IPS-18c (cell line): Measurements from ENCODE around the gene SMIM13.

ENCODE experiments used
- H3K4me3 ChIP-seq: 2 replicates; pipeline ENCODE4 v1.7.0; 2013; ENCODE audit warnings: low read depth, mild to moderate bottlenecking, low read length, moderate library complexity; ENCODE audit not compliant: insufficient read depth
- H3K9me3 ChIP-seq: one replicate; pipeline ENCODE4 v1.6.1; 2013; ENCODE audit warnings: mild to moderate bottlenecking, low read length, moderate library complexity; ENCODE audit not compliant: control insufficient read depth, insufficient read depth

Gene SMIM13

DNA sequence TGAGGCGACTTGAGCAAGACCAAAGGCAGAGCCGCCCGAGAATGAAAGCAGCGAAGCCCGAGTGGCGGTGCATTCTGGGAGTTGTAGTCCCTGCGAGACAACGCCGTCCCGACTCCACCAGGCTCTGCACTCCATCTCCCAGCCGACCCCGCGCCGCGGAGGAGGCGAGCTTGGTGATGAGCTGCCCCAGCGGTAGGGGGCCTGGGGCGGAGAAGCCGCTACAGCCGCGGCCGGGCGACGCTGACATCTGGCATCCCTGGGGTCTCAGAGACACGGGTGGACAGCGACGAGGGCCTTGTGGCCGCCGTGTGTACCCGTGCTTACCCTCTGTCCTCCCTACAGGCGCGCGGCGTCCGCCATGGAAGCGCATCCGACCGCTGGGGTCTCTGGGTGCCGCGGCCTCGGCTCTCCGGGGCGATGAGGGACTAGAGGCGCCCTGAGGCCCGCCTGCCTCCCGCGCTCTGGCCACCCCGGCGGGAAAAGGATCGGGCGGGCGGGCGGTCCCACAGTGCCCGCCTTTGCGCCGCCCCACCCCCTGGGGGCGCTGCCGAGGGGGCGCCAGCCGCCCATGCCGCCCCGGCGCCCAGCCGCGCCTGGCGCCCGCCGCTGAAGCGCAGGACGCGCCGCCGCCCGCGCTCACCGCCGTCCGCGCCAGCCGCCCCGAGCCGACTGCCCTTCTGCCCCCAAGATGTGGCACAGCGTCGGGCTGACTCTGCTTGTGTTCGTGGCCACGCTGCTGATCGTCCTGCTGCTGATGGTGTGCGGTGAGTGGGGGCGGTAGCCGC is at the start of gene SMIM13:
SMIM13 (plus strand) TSS at position 209 of the 785 bp plus-strand sequence; CDS start at position 689, 480 bp downstream.
- Histone ChIP-seq H3K4me3 (peak within 1 kb of the TSS; percentile 93), H3K9me3 (no peaks in the 10 kb centered on the region)

DNA sequence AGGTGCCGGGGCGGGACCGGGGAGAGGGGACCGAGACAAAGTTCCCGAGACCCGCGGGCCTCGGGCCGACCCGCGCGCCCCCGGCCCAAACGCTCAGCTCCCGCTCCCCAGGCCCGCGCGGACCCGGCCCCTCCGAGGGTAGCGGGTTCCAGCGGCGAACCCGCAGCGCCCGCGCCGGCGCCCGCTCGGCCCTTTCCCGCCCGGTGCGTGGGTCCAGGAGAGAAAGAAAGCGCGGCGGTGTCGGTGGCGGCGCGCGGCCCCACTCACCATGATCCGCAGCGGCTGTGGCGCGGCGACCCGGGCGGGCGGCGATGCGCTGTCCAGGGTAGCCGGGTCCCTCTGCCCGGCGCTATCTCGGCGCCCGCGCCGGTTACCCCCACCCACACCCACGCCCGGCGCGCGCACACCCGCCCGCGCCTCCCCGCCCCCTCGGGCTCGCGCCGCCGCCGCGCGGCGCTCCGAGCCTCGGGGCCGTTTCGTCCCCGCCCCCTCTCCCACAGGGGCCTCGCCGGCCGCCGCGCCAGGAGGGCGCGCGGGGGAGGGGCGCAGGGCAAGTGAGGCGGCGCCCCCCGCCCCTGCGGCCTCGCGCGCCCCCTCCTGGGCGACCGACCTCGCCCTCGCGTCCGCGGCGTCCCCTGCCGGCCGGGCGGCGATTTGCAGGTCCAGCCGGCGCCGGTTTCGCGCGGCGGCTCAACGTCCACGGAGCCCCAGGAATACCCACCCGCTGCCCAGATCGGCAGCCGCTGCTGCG is 49.5 kb upstream of the SMIM13 start, which contains the start of gene ELOVL2:
ELOVL2 (minus strand) TSS at position 345 of the 751 bp plus-strand sequence; CDS start at position 270, 75 bp downstream.
- Histone ChIP-seq H3K4me3 (peak within 1 kb of the TSS; percentile 60), H3K9me3 (no peaks in the 10 kb centered on the region)

- H3K9me3 ChIP-seq = no peaks in the 10 kb centered on the region
- H3K4me3 ChIP-seq = peak overlapping the region; percentile 52
Measured at GRCh38 chr6:11044712-11045167, 48.9 kb upstream of the SMIM13 start.

GRCh38 chr6:11050731-11051130 is 42.9 kb upstream of the SMIM13 start:
- no peaks in the 10 kb centered on the region for H3K9me3 ChIP-seq
- no peak overlapping the region for H3K4me3 ChIP-seq

GRCh38 chr6:11053307-11053706 is 40.3 kb upstream of the SMIM13 start:
- Histone ChIP-seq H3K9me3 (no peaks in the 10 kb centered on the region), H3K4me3 (no peak overlapping the region)

GRCh38 chr6:11054722-11055121 is 38.9 kb upstream of the SMIM13 start:
- Histone ChIP-seq H3K9me3 (no peaks in the 10 kb centered on the region), H3K4me3 (no peak overlapping the region)

- no peak overlapping the region for H3K4me3 ChIP-seq
- H3K9me3 ChIP-seq = no peaks in the 10 kb centered on the region
Measured at GRCh38 chr6:11055127-11055627, 38.5 kb upstream of the SMIM13 start.

DNA sequence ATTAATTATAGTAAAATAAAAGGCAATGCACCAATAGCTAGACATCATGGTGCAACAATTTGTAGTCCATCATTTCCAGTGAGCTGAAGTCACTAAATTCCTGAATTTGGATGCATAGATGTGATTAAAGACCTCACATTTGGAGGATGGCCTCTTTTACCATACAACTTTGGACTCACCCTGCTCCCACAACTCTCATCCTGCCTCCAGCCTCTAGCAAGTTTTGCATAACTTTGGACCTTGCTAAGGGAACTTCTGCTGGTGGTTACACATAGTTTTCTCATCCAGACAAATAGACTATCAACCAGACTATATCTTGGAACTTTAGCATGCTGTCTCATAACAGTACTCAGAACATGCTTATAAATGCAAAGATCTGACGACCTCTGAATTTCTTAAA is 36.8 kb upstream of the SMIM13 start:
- Histone ChIP-seq H3K4me3 (no peak overlapping the region), H3K9me3 (no peaks in the 10 kb centered on the region)

DNA sequence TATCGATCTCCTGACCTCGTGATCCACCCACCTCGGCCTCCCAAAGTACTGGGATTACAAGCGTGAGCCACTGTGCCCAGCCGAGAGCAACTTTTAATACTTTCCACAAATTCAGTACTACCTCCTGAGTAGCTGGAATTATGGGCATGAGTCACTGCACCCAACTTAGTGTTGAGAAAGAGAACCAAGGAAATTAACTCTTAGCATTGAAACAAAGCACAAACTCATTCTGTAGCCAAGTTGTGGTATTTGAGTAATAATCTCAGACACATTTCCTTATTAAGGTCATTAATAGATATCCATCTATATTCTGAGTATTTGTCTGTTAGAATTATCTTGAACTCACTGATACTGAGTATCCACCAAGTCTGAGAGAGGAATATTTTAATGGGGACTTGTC is 35.2 kb upstream of the SMIM13 start:
- Histone ChIP-seq H3K9me3 (no peaks in the 10 kb centered on the region), H3K4me3 (no peak overlapping the region)

- Histone ChIP-seq H3K4me3 (no peak overlapping the region), H3K9me3 (no peaks in the 10 kb centered on the region)
Measured at GRCh38 chr6:11062083-11062482, 31.6 kb upstream of the SMIM13 start.

DNA sequence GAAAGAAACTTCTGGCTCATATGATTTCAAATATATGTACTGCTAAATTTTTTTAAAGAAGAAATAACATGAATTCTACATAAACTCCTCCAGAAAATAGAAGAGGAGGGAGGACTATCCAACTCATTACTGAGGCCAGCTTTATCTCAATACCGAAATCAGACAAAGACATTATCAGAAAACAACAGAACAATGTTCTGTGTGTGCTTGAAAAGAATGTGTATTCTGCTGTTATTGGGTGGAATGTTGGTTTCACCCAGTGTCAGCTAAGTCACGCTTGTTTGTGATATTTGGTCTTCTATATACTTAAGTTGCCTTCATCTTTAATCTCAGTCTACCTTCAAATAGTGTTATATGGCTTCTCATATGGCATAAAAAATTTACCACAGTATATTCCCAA is 30.9 kb upstream of the SMIM13 start:
- no peak overlapping the region for H3K4me3 ChIP-seq
- no peaks in the 10 kb centered on the region for H3K9me3 ChIP-seq

- Histone ChIP-seq H3K4me3 (no peak overlapping the region), H3K9me3 (no peaks in the 10 kb centered on the region)
Measured at GRCh38 chr6:11064836-11065235, 28.8 kb upstream of the SMIM13 start.

GRCh38 chr6:11065436-11066202 is 28.0 kb upstream of the SMIM13 start:
- no peaks in the 10 kb centered on the region for H3K9me3 ChIP-seq
- H3K4me3 ChIP-seq = no peak overlapping the region

DNA sequence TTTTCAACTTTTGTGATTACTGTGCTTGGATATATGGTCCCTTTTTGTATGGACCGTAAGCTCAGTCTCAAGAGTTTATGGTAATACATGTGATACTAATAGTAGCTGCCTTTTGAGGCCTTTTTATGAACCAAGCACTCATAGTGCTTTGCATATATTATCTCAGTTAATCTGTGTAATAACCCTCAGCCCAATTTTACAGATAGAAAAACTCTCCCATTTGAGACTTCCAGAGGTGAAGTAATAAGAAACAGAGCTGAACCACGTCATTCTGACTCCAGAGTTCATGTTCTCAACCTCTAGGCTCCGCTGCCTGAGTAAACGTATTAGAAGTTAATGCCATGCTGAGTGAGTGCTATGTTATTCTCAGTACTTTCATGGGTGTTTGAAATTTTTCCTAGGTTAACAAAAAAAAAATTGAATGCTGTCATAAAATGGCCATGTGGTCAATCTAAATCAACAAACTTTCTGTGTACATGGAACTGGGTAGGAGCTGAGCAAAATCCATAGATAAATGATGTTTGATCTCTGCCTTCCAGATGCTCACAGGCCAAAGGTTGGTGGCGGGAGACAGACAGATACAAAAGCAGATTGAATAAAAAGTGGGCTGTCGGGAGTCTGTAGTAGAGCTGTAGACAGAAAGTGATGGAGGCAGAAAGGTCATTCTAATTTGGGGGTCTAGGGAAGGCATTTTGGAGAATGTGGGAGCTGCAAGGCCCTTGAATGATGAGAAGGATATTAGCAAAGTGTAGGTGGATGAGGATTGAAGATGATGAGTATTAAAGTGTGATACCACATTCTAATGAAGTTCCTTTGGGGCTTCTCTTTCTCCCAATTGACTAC is 26.9 kb upstream of the SMIM13 start:
- H3K4me3 ChIP-seq = no peak overlapping the region
- no peaks in the 10 kb centered on the region for H3K9me3 ChIP-seq

DNA sequence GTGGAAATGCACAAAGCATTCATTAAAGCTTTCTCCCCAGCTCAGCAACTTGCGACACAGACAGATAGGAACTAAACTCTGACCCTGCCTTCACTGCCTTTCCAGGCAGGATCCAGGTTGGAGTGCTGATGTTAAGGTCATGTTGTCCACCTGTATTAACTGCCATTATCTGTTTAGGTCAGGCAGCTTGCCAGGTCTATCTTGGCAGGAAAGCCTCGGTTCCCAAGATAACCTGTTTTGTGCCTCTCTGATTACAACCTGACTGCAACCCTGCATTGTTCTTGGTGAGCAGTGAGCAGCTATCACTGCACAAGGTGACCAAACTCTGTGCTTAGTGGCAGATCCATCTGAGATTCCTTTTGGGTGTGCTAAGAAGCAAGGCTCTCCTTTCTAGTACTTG is 26.3 kb upstream of the SMIM13 start:
- Histone ChIP-seq H3K9me3 (no peaks in the 10 kb centered on the region), H3K4me3 (no peak overlapping the region)

- no peaks in the 10 kb centered on the region for H3K9me3 ChIP-seq
- H3K4me3 ChIP-seq = no peak overlapping the region
Measured at GRCh38 chr6:11069760-11070159, 23.9 kb upstream of the SMIM13 start.

DNA sequence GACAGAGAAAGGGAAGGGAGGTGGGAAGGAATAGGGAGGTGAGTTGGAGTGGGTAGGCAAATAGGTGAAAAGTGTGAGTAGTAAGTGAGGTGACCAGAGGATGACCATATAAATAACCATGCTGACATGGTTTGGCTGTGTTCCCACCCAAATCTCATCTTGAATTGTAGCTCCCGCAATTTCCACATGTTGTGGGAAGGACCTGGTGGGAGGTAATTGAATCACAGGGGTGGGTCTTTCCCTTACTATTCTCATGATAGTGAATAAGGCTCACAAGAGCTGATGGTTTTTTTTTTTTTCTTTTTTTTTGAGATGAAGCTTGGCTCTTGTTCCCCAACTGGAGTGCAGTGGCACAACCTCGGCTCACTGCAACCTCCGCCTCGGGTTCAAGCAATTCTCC is 21.5 kb upstream of the SMIM13 start:
- H3K4me3 ChIP-seq = no peak overlapping the region
- no peaks in the 10 kb centered on the region for H3K9me3 ChIP-seq
